ENCODE results near the gene FOXF1. TPM values are rescaled to one million over a fixed set of nuclear protein-coding genes. Genes with fewer than 3 reads are reported as not detected.
A peak's percentile ranks its signal among the peaks of the same experiment; 100 is the strongest.

Gene FOXF1
- total RNA-seq, 1 donor from 2014 or later: 0.33 TPM

- no peak overlapping the region for H3K4me3 ChIP-seq
- DNase-seq: no peak
- no peaks in the 10 kb centered on the region for H3K9me3 ChIP-seq (replicated peaks)
- H3K27ac ChIP-seq (replicated peaks): no peak overlapping the region
- TF ChIP-seq CTCF (IDR thresholded peaks at IDR 0.05; ENCODE audit: borderline replicate concordance): no peak
- H3K27me3 ChIP-seq (ENCODE audit: low read depth): peaks cover 100% of the 10 kb centered on the region
- no peaks in the 10 kb centered on the region for H3K36me3 ChIP-seq
- intact Hi-C loops (cut with micrococcal nuclease): loop anchor here (10.0 kb wide), 1 partner anchor 168 kb away; no protein-coding TSS in a partner anchor
- H3K4me1 ChIP-seq: peaks cover 52% of the 10 kb centered on the region
Measured at GRCh38 chr16:86512860-86513470, 2.6 kb downstream of the FOXF1 start.

- H3K9me3 ChIP-seq (replicated peaks): no peaks in the 10 kb centered on the region
- DNase-seq: no peak
- no peak overlapping the region for H3K27ac ChIP-seq (replicated peaks)
- TF ChIP-seq CTCF (IDR thresholded peaks at IDR 0.05; ENCODE audit: borderline replicate concordance): no peak
- peaks cover 45% of the 10 kb centered on the region for H3K4me1 ChIP-seq
- peaks cover 100% of the 10 kb centered on the region for H3K27me3 ChIP-seq (ENCODE audit: low read depth)
- intact Hi-C loops (cut with micrococcal nuclease): loop anchor here (10.0 kb wide), 1 partner anchor 169 kb away; no protein-coding TSS in a partner anchor
- H3K4me3 ChIP-seq: no peak overlapping the region
- no peaks in the 10 kb centered on the region for H3K36me3 ChIP-seq
Measured at GRCh38 chr16:86513471-86514277, 3.3 kb downstream of the FOXF1 start.

GRCh38 chr16:86514481-86515376 lies 4.4 kb downstream of the FOXF1 start:
- Histone ChIP-seq H3K27me3 (ENCODE audit: low read depth) (peaks cover 100% of the 10 kb centered on the region), H3K27ac (replicated peaks) (no peak overlapping the region), H3K9me3 (replicated peaks) (no peaks in the 10 kb centered on the region), H3K4me1 (peaks cover 36% of the 10 kb centered on the region), H3K4me3 (no peak overlapping the region), H3K36me3 (no peaks in the 10 kb centered on the region)
- TF ChIP-seq CTCF (IDR thresholded peaks at IDR 0.05; ENCODE audit: borderline replicate concordance): no peak
- no peak for DNase-seq
- intact Hi-C loops (cut with micrococcal nuclease): loop anchor here (5.0 to 10.0 kb wide), 2 partner anchors 170 to 442 kb away; no protein-coding TSS in a partner anchor

GRCh38 chr16:86515413-86515776 lies 5.1 kb downstream of the FOXF1 start:
- no peak for TF ChIP-seq CTCF (IDR thresholded peaks at IDR 0.05; ENCODE audit: borderline replicate concordance)
- peak overlapping the region; percentile 43 for H3K4me3 ChIP-seq
- no peaks in the 10 kb centered on the region for H3K9me3 ChIP-seq (replicated peaks)
- intact Hi-C loops (cut with micrococcal nuclease): loop anchor here (5.0 to 10.0 kb wide), 2 partner anchors 171 to 443 kb away; no protein-coding TSS in a partner anchor
- peaks cover 36% of the 10 kb centered on the region for H3K4me1 ChIP-seq
- H3K27me3 ChIP-seq (ENCODE audit: low read depth): peaks cover 100% of the 10 kb centered on the region
- H3K36me3 ChIP-seq: no peaks in the 10 kb centered on the region
- no peak overlapping the region for H3K27ac ChIP-seq (replicated peaks)
- DNase-seq: no peak
